Gastroesophageal sphincter (tissue), 3 donors: ENCODE measurements around the gene CENPK.

Experiments
- POLR2A ChIP-seq, 2 donors: fragments of 450-650 bp; IDR thresholded peaks; one replicate each; pipeline ENCODE4 v1.6.1; 2017; ENCODE audit warnings: antibody characterized with exemption in 2 of 2, mild to moderate bottlenecking in 2 of 2, moderate library complexity in 1 of 2
- TF ChIP-seq, protein P1 (sequence below), 4 experiments: fragments of 200-600 bp in 2 of 4; fragments of 450-650 bp in 2 of 4; sonication (generic) in 1 of 4; IDR thresholded peaks; one replicate each; pipeline ENCODE4 v1.5.1; 2017 to 2019; ENCODE audit warnings: antibody characterized with exemption in 4 of 4, mild to moderate bottlenecking in 2 of 4, moderate library complexity in 2 of 4

DNA sequence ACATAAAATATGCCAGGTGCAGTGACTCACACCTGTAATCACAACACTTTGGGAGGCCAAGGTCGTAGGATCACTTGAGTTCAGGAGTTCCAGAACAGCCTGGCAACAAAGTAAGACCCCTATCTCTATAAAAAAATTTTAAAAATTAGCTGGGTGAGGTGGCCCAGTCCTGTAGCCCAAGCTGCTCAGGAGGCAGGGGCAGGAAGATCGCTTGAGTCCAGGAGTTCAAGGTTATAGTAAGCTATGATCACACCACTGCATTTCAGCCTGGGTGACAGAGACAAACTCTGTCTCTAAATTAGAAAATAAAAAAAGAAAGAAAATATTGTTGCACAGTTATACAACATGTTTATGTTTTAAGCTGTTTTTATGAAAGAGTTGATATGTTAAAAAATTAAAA lies 6.8 kb downstream of the CENPK start:
- no peak for TF ChIP-seq POLR2A (IDR thresholded peaks at IDR 0.05)
- TF ChIP-seq, protein P1, sequence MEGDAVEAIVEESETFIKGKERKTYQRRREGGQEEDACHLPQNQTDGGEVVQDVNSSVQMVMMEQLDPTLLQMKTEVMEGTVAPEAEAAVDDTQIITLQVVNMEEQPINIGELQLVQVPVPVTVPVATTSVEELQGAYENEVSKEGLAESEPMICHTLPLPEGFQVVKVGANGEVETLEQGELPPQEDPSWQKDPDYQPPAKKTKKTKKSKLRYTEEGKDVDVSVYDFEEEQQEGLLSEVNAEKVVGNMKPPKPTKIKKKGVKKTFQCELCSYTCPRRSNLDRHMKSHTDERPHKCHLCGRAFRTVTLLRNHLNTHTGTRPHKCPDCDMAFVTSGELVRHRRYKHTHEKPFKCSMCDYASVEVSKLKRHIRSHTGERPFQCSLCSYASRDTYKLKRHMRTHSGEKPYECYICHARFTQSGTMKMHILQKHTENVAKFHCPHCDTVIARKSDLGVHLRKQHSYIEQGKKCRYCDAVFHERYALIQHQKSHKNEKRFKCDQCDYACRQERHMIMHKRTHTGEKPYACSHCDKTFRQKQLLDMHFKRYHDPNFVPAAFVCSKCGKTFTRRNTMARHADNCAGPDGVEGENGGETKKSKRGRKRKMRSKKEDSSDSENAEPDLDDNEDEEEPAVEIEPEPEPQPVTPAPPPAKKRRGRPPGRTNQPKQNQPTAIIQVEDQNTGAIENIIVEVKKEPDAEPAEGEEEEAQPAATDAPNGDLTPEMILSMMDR (IDR thresholded peaks at IDR 0.05), result no peak
